Skeletal muscle satellite cell (primary cell): Measurements from ENCODE around the gene ZMYND8.
A peak's percentile ranks its signal among the peaks of the same experiment; 100 is the strongest.
"Not testable (repeated sequence)": the region's sequence is repeated elsewhere in the genome, so short reads cannot be mapped to it uniquely, and the experiment has no call there.

Source experiments
- H3K27me3 ChIP-seq: 2 replicates; pipeline ENCODE4 v1.7.0; 2013; ENCODE audit warnings: low read length; ENCODE audit not compliant: control insufficient read depth, insufficient read depth
- H3K36me3 ChIP-seq: 2 replicates; pipeline ENCODE4 v1.7.0; 2013; ENCODE audit warnings: mild to moderate bottlenecking, control low read depth, low read length; ENCODE audit not compliant: insufficient read depth
- H3K4me1 ChIP-seq: 2 replicates; pipeline ENCODE4 v1.7.0; 2013; ENCODE audit warnings: low read length; ENCODE audit not compliant: control insufficient read depth, insufficient read depth
- H3K4me2 ChIP-seq: 2 replicates; pipeline ENCODE4 v1.7.0; 2013; ENCODE audit warnings: mild to moderate bottlenecking, low read length
- H3K4me3 ChIP-seq: 2 replicates; pipeline ENCODE4 v1.7.0; 2013; ENCODE audit warnings: low read length
- H3K9ac ChIP-seq: 2 replicates; pipeline ENCODE4 v1.7.0; 2013; ENCODE audit warnings: mild to moderate bottlenecking, low read depth, low read length, moderate library complexity
- H3K9me3 ChIP-seq: replicated peaks from 2 replicates; pipeline ENCODE4 v1.7.0; 2013; ENCODE audit warnings: mild to moderate bottlenecking, control low read depth, low read length

Gene ZMYND8

DNA sequence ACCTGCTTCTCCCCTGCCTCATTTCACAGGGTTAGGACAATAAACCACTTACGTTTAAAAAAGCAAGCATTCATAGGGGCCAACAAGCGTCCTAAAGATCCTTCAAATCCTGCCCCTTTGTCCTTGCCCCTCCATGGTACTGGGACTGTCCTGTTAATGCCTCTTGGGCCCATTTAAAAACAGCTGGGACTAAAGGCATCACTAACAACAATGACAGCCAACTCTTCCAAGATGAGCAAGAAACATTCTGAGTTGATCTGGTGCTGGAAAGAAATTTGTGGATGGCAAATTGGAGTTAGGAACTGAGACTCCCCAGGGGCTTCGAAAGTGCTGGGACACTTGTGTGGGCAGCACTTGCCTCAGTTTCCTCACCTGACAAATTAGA is 93.4 kb downstream of the ZMYND8 start:
- Histone ChIP-seq H3K4me1 (peaks cover 26% of the 10 kb centered on the region), H3K9ac (peak overlapping the region; percentile 21), H3K27me3 (no peaks in the 10 kb centered on the region), H3K9me3 (no peaks in the 10 kb centered on the region), H3K36me3 (peaks cover 71% of the 10 kb centered on the region), H3K4me2 (no peak overlapping the region), H3K4me3 (no peak overlapping the region)

DNA sequence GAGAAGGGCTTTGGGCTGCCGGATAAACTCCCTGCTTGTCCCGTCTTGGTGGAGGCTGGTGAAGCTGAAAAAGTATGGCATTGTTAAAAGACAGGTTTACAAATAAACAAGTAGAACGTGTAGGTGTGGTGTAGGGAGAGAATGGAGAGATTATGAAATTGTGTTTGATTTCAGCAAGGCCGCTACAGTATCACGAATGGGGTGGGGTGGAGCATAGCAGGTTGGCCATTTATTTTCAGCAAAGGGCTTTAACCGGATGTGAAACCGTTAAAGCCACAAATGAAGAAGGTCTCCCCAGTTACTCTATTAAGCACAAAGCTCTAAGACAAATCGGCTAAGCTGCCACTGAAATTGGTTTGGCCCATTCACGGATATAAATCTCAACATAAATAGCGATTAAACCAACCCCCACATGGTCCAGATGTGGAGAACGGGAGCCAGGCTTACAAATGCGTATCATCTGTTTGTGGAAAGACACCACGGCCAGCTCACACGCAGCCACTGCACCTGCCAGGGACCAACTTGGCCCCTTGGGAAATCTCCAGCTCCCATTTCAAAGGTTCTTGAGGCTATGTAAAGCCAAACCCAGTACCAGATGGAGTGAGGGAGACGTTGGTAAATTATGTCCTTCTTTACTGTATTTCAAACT is 94.0 kb downstream of the ZMYND8 start:
- Histone ChIP-seq H3K4me3 (no peak overlapping the region), H3K4me2 (no peak overlapping the region), H3K36me3 (peaks cover 70% of the 10 kb centered on the region), H3K27me3 (no peaks in the 10 kb centered on the region), H3K9ac (no peak overlapping the region), H3K9me3 (no peaks in the 10 kb centered on the region), H3K4me1 (peaks cover 29% of the 10 kb centered on the region)

DNA sequence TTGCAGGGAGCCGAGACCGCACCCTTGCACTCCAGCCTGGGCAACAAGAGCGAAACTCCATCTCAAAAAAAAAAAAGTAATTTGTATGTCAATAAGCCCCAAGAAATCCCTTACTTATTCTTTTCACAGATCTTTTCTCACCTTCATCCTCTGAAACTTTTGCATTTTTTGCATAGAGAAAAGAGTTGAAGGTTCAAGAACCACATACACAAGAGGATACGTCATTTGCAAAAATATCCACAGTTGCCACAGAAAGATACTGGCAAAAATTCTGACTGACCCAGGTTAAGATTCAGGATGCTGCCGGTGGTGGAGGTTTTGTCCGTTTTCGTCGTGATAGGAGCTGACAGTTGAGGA is 94.5 kb downstream of the ZMYND8 start:
- H3K9ac ChIP-seq = no peak overlapping the region
- H3K9me3 ChIP-seq = no peaks in the 10 kb centered on the region
- no peak overlapping the region for H3K4me3 ChIP-seq
- peaks cover 65% of the 10 kb centered on the region for H3K36me3 ChIP-seq
- H3K4me2 ChIP-seq = no peak overlapping the region
- no peaks in the 10 kb centered on the region for H3K27me3 ChIP-seq
- H3K4me1 ChIP-seq = peaks cover 33% of the 10 kb centered on the region

DNA sequence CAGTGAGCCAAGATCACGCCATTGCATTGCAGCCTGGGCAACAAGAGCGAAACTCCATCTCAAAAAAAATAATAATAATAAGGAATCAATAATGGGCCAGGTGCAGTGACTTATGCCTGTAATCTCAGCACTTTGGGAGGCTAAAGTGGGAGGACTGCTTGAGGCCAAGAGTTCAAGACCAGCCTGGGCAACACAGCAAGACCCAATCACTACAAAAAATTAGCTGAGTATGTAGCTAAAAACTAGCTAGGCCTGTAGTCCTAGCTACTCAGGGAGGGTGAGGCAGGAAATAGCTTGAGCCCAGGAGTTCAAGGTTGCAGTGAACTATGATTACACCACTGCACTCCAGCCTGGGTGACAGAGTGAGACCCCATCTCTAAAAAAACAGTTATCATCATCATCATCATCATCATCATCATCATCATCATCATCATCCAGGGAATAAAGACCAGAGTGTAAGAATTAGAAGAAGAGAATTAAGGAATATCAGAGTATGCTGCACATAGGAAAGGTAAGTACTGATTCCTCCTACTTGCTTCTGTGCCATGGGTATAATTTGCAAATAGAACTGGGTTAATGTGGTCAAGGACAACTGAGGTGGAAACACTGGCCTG is 95.2 kb downstream of the ZMYND8 start:
- H3K4me1 ChIP-seq = peaks cover 40% of the 10 kb centered on the region
- not testable (repeated sequence) for H3K9ac ChIP-seq, H3K4me2 ChIP-seq, H3K9me3 ChIP-seq, H3K27me3 ChIP-seq, H3K4me3 ChIP-seq
- peaks cover 60% of the 10 kb centered on the region for H3K36me3 ChIP-seq

DNA sequence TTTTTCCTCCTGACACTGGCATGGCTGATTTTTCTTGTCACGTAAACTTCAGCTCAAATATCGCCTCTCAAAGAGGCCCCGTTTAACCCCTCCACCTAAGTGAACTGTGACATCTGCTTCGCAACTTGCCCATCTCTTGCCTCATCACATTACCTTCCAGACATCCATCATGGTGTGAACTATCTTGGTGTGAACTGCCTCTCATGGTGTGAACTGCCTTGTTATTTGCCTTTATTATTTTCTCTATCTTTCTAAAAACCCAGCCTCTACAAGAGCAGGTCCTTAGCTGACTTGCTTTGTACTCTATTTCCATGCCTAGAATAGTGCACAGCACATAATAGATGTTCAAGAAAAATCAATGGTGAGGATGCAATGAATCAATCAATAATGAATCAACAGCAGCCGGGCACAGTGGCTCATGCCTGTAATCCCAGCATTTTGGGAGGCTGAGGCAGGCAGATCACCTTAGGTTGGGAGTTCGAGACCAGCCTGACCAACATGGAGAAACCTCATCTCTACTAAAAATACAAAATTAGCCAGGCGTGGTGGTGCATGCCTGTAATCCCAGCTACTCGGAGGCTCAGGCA is 95.9 kb downstream of the ZMYND8 start:
- H3K9me3 ChIP-seq, H3K9ac ChIP-seq, H3K4me2 ChIP-seq, H3K27me3 ChIP-seq, H3K4me3 ChIP-seq: not testable (repeated sequence)
- H3K36me3 ChIP-seq = peaks cover 57% of the 10 kb centered on the region
- H3K4me1 ChIP-seq = peaks cover 40% of the 10 kb centered on the region

DNA sequence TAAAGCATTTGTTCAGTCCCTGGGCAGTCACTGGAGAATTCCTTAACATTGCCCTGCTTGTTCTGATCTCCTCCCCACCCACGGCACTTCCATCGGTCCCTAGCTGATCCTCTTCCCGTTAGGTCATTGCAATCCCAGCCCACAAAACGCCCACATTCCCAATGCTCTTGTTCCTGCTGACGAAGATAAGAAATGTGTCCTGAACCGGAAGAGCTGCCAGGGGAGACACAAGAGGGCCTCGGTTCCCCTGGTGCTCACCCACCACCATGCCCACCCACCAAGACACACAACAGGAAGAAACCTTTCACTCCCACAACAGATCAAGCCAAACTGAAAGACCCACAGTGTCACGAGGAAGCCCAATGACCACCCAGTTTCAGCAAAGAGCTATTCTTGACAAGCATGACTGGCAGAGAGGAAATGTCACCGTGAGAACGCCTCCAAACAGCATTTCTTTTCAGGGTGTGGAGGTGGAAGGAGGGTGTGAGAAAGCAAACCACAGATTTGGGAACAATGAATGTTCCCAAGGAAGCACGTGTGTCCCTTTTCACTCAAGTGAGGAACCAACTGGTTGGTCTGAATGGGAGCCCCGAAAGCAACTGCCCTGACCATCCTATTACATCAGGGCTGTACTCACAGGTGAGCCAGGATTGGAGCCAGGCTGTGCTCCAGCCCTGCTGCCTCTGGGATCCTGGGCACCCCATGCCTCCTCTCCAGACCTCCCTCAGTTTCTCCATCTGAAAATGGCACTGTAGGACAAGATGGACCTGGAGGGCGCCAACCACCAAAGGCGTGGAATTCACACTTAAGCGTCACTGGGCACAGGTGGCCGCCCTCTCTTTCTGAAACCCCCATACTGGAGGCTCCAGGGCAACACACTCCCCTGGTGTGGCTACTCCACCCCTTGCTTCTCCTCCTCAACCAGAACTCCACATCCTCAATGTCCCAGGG is 97.5 kb downstream of the ZMYND8 start:
- Histone ChIP-seq H3K9ac (peak overlapping the region; percentile 42), H3K4me1 (peaks cover 40% of the 10 kb centered on the region), H3K4me2 (peak overlapping the region; percentile 41), H3K4me3 (no peak overlapping the region), H3K9me3 (no peaks in the 10 kb centered on the region), H3K27me3 (no peaks in the 10 kb centered on the region), H3K36me3 (peaks cover 69% of the 10 kb centered on the region)

DNA sequence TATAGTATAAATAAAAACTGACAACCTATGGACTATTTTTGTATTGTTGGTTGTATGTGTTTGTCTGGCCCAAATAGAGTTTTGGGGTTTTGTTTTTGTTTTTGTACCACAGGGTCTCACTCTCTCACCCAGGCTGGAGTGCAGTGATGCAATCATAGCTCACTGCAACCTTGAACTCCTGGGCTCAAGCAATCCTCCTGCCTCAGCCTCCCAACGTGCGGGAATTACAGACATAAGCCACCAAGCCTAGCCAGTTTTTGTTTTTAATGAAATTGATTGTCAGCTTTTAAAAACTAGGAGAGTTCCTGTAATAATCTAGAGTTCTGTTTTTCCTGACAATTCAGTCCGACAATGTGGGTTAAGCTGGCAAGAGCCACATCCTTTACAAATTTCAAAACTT is 98.7 kb downstream of the ZMYND8 start:
- no peak overlapping the region for H3K4me2 ChIP-seq
- no peaks in the 10 kb centered on the region for H3K27me3 ChIP-seq
- H3K4me1 ChIP-seq = peaks cover 31% of the 10 kb centered on the region
- peak overlapping the region; percentile 42 for H3K9ac ChIP-seq
- peaks cover 70% of the 10 kb centered on the region for H3K36me3 ChIP-seq
- H3K4me3 ChIP-seq = no peak overlapping the region
- H3K9me3 ChIP-seq = no peaks in the 10 kb centered on the region

DNA sequence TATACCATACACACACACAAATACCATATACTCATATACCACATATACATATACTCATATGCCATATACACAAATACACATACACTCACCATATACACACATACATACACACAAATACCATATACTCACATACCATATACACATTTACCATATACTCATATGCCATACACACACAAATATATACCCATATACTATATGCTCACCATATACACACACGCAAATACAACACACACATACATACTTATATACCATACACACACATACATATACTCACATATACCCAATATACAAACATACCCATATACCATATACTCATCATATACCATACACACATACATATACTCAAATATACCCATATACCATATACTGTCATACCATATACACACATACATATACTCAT is 99.2 kb downstream of the ZMYND8 start:
- H3K36me3 ChIP-seq = peaks cover 70% of the 10 kb centered on the region
- H3K4me1 ChIP-seq = peaks cover 31% of the 10 kb centered on the region
- H3K9me3 ChIP-seq = no peaks in the 10 kb centered on the region
- H3K27me3 ChIP-seq = no peaks in the 10 kb centered on the region
- H3K4me3 ChIP-seq = no peak overlapping the region
- H3K4me2 ChIP-seq = no peak overlapping the region
- H3K9ac ChIP-seq = no peak overlapping the region

DNA sequence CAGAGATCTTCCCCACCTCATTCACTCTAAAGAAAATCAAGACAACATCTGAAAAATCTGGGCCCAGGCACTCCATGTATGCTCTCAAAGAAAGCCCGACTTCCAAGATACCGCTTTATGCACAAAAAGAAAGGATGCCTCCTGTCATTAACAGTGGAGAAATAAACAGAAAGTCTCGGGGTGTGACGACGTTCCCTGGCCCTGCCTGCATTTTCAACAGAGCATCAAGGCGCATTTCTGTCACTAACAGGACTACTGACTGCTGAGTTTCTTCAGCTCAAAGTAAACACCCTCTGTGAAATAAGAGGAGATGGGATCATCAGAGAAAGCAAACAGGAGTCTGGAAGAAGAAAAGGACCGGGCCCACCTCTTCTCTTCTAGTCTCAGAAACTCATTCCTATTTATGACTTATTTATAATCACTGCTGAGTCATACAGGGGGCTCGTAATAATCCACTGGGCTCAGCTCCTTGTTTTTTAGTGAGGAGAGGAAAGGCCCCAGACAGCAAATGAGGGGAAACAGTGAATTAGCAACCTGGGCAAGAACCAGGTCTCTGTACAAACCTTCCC is 99.7 kb downstream of the ZMYND8 start:
- no peaks in the 10 kb centered on the region for H3K9me3 ChIP-seq
- no peak overlapping the region for H3K4me2 ChIP-seq
- no peak overlapping the region for H3K9ac ChIP-seq
- H3K36me3 ChIP-seq = peaks cover 70% of the 10 kb centered on the region
- peaks cover 31% of the 10 kb centered on the region for H3K4me1 ChIP-seq
- no peak overlapping the region for H3K4me3 ChIP-seq
- H3K27me3 ChIP-seq = no peaks in the 10 kb centered on the region

DNA sequence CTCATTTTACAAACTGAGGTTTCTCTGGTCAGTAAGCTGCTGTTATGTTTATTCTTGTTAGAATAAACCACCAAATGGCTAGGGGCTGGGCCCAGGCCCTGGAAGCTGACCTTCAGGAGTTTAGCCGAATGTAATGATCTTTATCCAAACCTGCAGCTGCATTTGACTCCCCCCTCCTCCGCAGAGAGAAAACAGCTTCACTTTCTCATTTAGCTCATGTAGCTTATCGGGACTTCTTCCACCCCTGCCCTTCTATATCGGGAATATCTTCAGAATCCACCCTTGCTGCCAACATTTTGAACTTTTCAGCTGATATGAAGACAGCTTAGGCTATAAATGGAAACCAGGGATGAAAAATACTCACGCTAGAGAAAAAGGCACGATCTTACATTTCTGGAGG is 102.6 kb downstream of the ZMYND8 start:
- no peak overlapping the region for H3K4me3 ChIP-seq
- peaks cover 73% of the 10 kb centered on the region for H3K36me3 ChIP-seq

DNA sequence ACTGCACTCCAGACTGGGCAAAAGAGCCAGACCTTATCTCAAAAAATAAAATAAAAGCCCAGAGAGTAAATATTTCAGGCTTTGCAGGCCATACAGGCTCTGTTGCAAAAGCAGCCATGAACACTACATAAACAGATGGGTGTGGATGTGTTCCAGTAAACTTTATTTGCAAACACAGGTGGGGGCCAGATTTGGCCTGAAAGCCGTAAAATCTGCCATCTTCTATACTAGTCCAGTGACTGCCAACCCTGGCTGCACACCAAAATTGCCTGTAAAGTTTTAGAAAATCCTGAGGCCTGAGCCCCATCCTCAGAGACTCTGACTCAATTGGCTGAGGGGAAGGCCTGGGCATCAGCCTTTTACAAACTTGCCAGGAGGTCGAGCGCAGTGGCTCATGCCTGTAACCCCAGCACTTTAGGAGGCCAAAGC is 103.6 kb downstream of the ZMYND8 start:
- Histone ChIP-seq H3K9ac (no peak overlapping the region), H3K27me3 (no peaks in the 10 kb centered on the region), H3K4me3 (no peak overlapping the region), H3K4me1 (peaks cover 11% of the 10 kb centered on the region), H3K4me2 (no peak overlapping the region), H3K9me3 (no peaks in the 10 kb centered on the region), H3K36me3 (peaks cover 74% of the 10 kb centered on the region)

More for the DNA sequence above, 102.6 kb downstream of the ZMYND8 start:
- no peaks in the 10 kb centered on the region for H3K27me3 ChIP-seq
- no peaks in the 10 kb centered on the region for H3K9me3 ChIP-seq
- H3K4me1 ChIP-seq = peaks cover 21% of the 10 kb centered on the region
- H3K9ac ChIP-seq = no peak overlapping the region
- H3K4me2 ChIP-seq = no peak overlapping the region
